ENCODE data around the gene RMI1.

RMI1 gene

GRCh38 chr9:83976372-83976771, 4.2 kb upstream of the RMI1 start:
- no peaks in the 10 kb centered on the region for H3K27me3 ChIP-seq (replicated peaks in 2 of 5; ENCODE audit: control insufficient read depth in 4 of 5, insufficient read depth in 5 of 5, low read length in 4 of 5)
- no peak for DNase-seq
- H3K4me3 ChIP-seq (ENCODE audit: control insufficient read depth in 1 of 7, extremely low read depth in 1 of 7, insufficient read depth in 4 of 7, low read depth in 2 of 7, low read length in 6 of 7): no peak overlapping the region
- peaks cover 31 to 67% (median 53%) of the 10 kb centered on the region in 4 experiments for H3K36me3 ChIP-seq (ENCODE audit: control insufficient read depth in 4 of 4, insufficient read depth in 4 of 4, low read length in 3 of 4)
- no peak overlapping the region for H3K27ac ChIP-seq (ENCODE audit: insufficient read depth in 1 of 2, low read depth in 1 of 2, low read length in 2 of 2, poor library complexity in 1 of 2, severe bottlenecking in 2 of 2)
- peaks cover 6 to 27% (median 14%) of the 10 kb centered on the region in 4 experiments for H3K4me1 ChIP-seq (ENCODE audit: control extremely low read depth in 1 of 4, control insufficient read depth in 4 of 4, insufficient read depth in 4 of 4, low read length in 3 of 4)
- no peaks in the 10 kb centered on the region for H3K9me3 ChIP-seq (ENCODE audit: control extremely low read depth in 1 of 5, control insufficient read depth in 4 of 5, insufficient read depth in 2 of 5, low read depth in 1 of 5, low read length in 4 of 5)
- ChIA-PET POLR2A (no interaction called here), CTCF (interaction anchor here (2.3 kb wide), 1 partner anchor 14 kb away, joined by 7 read pairs; no protein-coding TSS in a partner anchor)
- WGBS (ENCODE audit: insufficient coverage): 100% methylated on average over 1 of the region's 2 CpGs

- POLR2A ChIA-PET: no interaction called here
Measured at GRCh38 chr9:83977196-83977595, 3.4 kb upstream of the RMI1 start.

GRCh38 chr9:83978992-83979811, 1.4 kb upstream of the RMI1 start:
- peaks cover 15 to 44% (median 24%) of the 10 kb centered on the region in 4 experiments for H3K4me1 ChIP-seq (ENCODE audit: control extremely low read depth in 1 of 4, control insufficient read depth in 4 of 4, insufficient read depth in 4 of 4, low read length in 3 of 4)
- ChIA-PET POLR2A (interaction anchor here (1.0 kb wide), 1 partner anchor 58 kb away, joined by 5 read pairs; the partner anchor contains the start of gene KIF27), CTCF (interaction anchor here (1.1 to 1.6 kb wide), 3 partner anchors 12 to 194 kb away, joined by 3 to 6 read pairs (median 3); no protein-coding TSS in a partner anchor)

More at GRCh38 chr9:83977196-83977595, 3.4 kb upstream of the RMI1 start:
- Histone ChIP-seq H3K36me3 (ENCODE audit: control insufficient read depth in 4 of 4, insufficient read depth in 4 of 4, low read length in 3 of 4) (peaks cover 26 to 58% (median 48%) of the 10 kb centered on the region in 4 experiments), H3K4me1 (ENCODE audit: control extremely low read depth in 1 of 4, control insufficient read depth in 4 of 4, insufficient read depth in 4 of 4, low read length in 3 of 4) (peaks cover 13 to 35% (median 17%) of the 10 kb centered on the region in 4 experiments), H3K9me3 (ENCODE audit: control extremely low read depth in 1 of 5, control insufficient read depth in 4 of 5, insufficient read depth in 2 of 5, low read depth in 1 of 5, low read length in 4 of 5) (no peaks in the 10 kb centered on the region), H3K27me3 (replicated peaks in 2 of 5; ENCODE audit: control insufficient read depth in 4 of 5, insufficient read depth in 5 of 5, low read length in 4 of 5) (no peaks in the 10 kb centered on the region), H3K4me3 (ENCODE audit: control insufficient read depth in 1 of 7, extremely low read depth in 1 of 7, insufficient read depth in 4 of 7, low read depth in 2 of 7, low read length in 6 of 7) (peak overlapping the region in 5 of 7 experiments; percentile 19 to 100 (median 99)), H3K27ac (ENCODE audit: insufficient read depth in 1 of 2, low read depth in 1 of 2, low read length in 2 of 2, poor library complexity in 1 of 2, severe bottlenecking in 2 of 2) (peak overlapping the region in 1 of 2 experiments; percentile 99)
- 100% methylated on average over 1 of the region's 1 CpG for WGBS (ENCODE audit: insufficient coverage)
- CTCF ChIA-PET: interaction anchor here (2.3 kb wide), 1 partner anchor 14 kb away, joined by 7 read pairs; no protein-coding TSS in a partner anchor
- DNase-seq: peak in 1 of 3 donors; percentile 20

GRCh38 chr9:83979812-83980394, 702 bp upstream of the RMI1 start, which contains the start of gene HNRNPK:
Gene HNRNPK, minus strand, starts transcription at chr9:83980215. Its CDS starts 1,963 bp downstream, at chr9:83978252.
- no peaks in the 10 kb centered on the region for H3K9me3 ChIP-seq (ENCODE audit: control extremely low read depth in 1 of 5, control insufficient read depth in 4 of 5, insufficient read depth in 2 of 5, low read depth in 1 of 5, low read length in 4 of 5)
- H3K4me1 ChIP-seq (ENCODE audit: control extremely low read depth in 1 of 4, control insufficient read depth in 4 of 4, insufficient read depth in 4 of 4, low read length in 3 of 4): peaks cover 15 to 44% (median 24%) of the 10 kb centered on the region in 4 experiments
- ChIA-PET POLR2A (interaction anchor here (0.6 to 1.3 kb wide), 3 partner anchors 22 to 270 kb away, joined by 3 to 5 read pairs (median 3); partner anchors contain the start of gene KIF27), CTCF (interaction anchor here (1.6 kb wide), 1 partner anchor 193 kb away, joined by 6 read pairs; no protein-coding TSS in a partner anchor)
- H3K27ac ChIP-seq (ENCODE audit: insufficient read depth in 1 of 2, low read depth in 1 of 2, low read length in 2 of 2, poor library complexity in 1 of 2, severe bottlenecking in 2 of 2): peak within 1 kb of the TSS; percentile 97 to 99
- peak within 1 kb of the TSS; percentile 77 to 100 (median 100) for H3K4me3 ChIP-seq (ENCODE audit: control insufficient read depth in 1 of 7, extremely low read depth in 1 of 7, insufficient read depth in 4 of 7, low read depth in 2 of 7, low read length in 6 of 7)
- peaks cover 11 to 32% (median 23%) of the 10 kb centered on the region in 4 experiments for H3K36me3 ChIP-seq (ENCODE audit: control insufficient read depth in 4 of 4, insufficient read depth in 4 of 4, low read length in 3 of 4)
- DNase-seq: peak; percentile 98 to 100 (median 99)
- WGBS (ENCODE audit: insufficient coverage): 0% methylated on average over 42 of the region's 57 CpGs
- H3K27me3 ChIP-seq (replicated peaks in 2 of 5; ENCODE audit: control insufficient read depth in 4 of 5, insufficient read depth in 5 of 5, low read length in 4 of 5): no peaks in the 10 kb centered on the region

More at GRCh38 chr9:83978992-83979811, 1.4 kb upstream of the RMI1 start:
- Histone ChIP-seq H3K27ac (ENCODE audit: insufficient read depth in 1 of 2, low read depth in 1 of 2, low read length in 2 of 2, poor library complexity in 1 of 2, severe bottlenecking in 2 of 2) (peak overlapping the region; percentile 97 to 99), H3K9me3 (ENCODE audit: control extremely low read depth in 1 of 5, control insufficient read depth in 4 of 5, insufficient read depth in 2 of 5, low read depth in 1 of 5, low read length in 4 of 5) (no peaks in the 10 kb centered on the region), H3K36me3 (ENCODE audit: control insufficient read depth in 4 of 4, insufficient read depth in 4 of 4, low read length in 3 of 4) (peaks cover 15 to 39% (median 30%) of the 10 kb centered on the region in 4 experiments), H3K27me3 (replicated peaks in 2 of 5; ENCODE audit: control insufficient read depth in 4 of 5, insufficient read depth in 5 of 5, low read length in 4 of 5) (no peaks in the 10 kb centered on the region), H3K4me3 (ENCODE audit: control insufficient read depth in 1 of 7, extremely low read depth in 1 of 7, insufficient read depth in 4 of 7, low read depth in 2 of 7, low read length in 6 of 7) (peak overlapping the region; percentile 77 to 100 (median 100))
- under 1% methylated on average over 39 of the region's 55 CpGs for WGBS (ENCODE audit: insufficient coverage)
- DNase-seq: peak; percentile 82 to 91 (median 88)

- H3K9me3 ChIP-seq (ENCODE audit: control extremely low read depth in 1 of 5, control insufficient read depth in 4 of 5, insufficient read depth in 2 of 5, low read depth in 1 of 5, low read length in 4 of 5): no peaks in the 10 kb centered on the region
- peaks cover 15 to 49% (median 27%) of the 10 kb centered on the region in 4 experiments for H3K4me1 ChIP-seq (ENCODE audit: control extremely low read depth in 1 of 4, control insufficient read depth in 4 of 4, insufficient read depth in 4 of 4, low read length in 3 of 4)
- no peaks in the 10 kb centered on the region for H3K27me3 ChIP-seq (replicated peaks in 2 of 5; ENCODE audit: control insufficient read depth in 4 of 5, insufficient read depth in 5 of 5, low read length in 4 of 5)
- ChIA-PET CTCF (interaction anchor here (0.7 to 1.1 kb wide), 3 partner anchors 14 to 57 kb away, joined by 3 to 4 read pairs (median 3); no protein-coding TSS in a partner anchor), POLR2A (interaction anchor here (0.9 to 1.3 kb wide), 2 partner anchors 22 to 24 kb away, joined by 3 read pairs; no protein-coding TSS in a partner anchor)
- peak; percentile 27 to 61 (median 57) for DNase-seq
- H3K4me3 ChIP-seq (ENCODE audit: control insufficient read depth in 1 of 7, extremely low read depth in 1 of 7, insufficient read depth in 4 of 7, low read depth in 2 of 7, low read length in 6 of 7): peak overlapping the region; percentile 77 to 100 (median 100)
- under 1% methylated on average over 22 of the region's 29 CpGs for WGBS (ENCODE audit: insufficient coverage)
- H3K27ac ChIP-seq (ENCODE audit: insufficient read depth in 1 of 2, low read depth in 1 of 2, low read length in 2 of 2, poor library complexity in 1 of 2, severe bottlenecking in 2 of 2): peak overlapping the region; percentile 97 to 99
- H3K36me3 ChIP-seq (ENCODE audit: control insufficient read depth in 4 of 4, insufficient read depth in 4 of 4, low read length in 3 of 4): peaks cover 3 to 18% (median 13%) of the 10 kb centered on the region in 4 experiments
Measured at GRCh38 chr9:83981126-83981871, 694 bp downstream of the RMI1 start.

- Histone ChIP-seq H3K27ac (ENCODE audit: insufficient read depth in 1 of 2, low read depth in 1 of 2, low read length in 2 of 2, poor library complexity in 1 of 2, severe bottlenecking in 2 of 2) (no peak overlapping the region), H3K36me3 (ENCODE audit: control insufficient read depth in 4 of 4, insufficient read depth in 4 of 4, low read length in 3 of 4) (peaks cover 2 to 20% (median 6%) of the 10 kb centered on the region in 4 experiments), H3K27me3 (replicated peaks in 2 of 5; ENCODE audit: control insufficient read depth in 4 of 5, insufficient read depth in 5 of 5, low read length in 4 of 5) (no peaks in the 10 kb centered on the region), H3K4me3 (ENCODE audit: control insufficient read depth in 1 of 7, extremely low read depth in 1 of 7, insufficient read depth in 4 of 7, low read depth in 2 of 7, low read length in 6 of 7) (no peak overlapping the region), H3K9me3 (ENCODE audit: control extremely low read depth in 1 of 5, control insufficient read depth in 4 of 5, insufficient read depth in 2 of 5, low read depth in 1 of 5, low read length in 4 of 5) (no peaks in the 10 kb centered on the region), H3K4me1 (ENCODE audit: control extremely low read depth in 1 of 4, control insufficient read depth in 4 of 4, insufficient read depth in 4 of 4, low read length in 3 of 4) (peaks cover 3 to 32% (median 16%) of the 10 kb centered on the region in 4 experiments)
- ChIA-PET CTCF (no interaction called here), POLR2A (no interaction called here)
- DNase-seq: peak; percentile 18 to 60 (median 45)
- WGBS (ENCODE audit: insufficient coverage): no CpG with 5 or more reads among the region's 3 CpGs
Measured at GRCh38 chr9:83986195-83986594, 5.6 kb downstream of the RMI1 start.
